Neutrophil (primary cell): ENCODE data around the gene SRRD.

Source experiments
- H3K27ac ChIP-seq: fragments of 200-600 bp; sonication (generic); 2 replicates; pipeline ENCODE4 v1.5.1; 2016; ENCODE audit warnings: mild to moderate bottlenecking, moderate library complexity
- H3K27me3 ChIP-seq: fragments of 200-600 bp; sonication (generic); 2 replicates; pipeline ENCODE4 v1.6.0; 2016; ENCODE audit warnings: mild to moderate bottlenecking
- H3K36me3 ChIP-seq: fragments of 200-600 bp; sonication (generic); 2 replicates; pipeline ENCODE4 v1.5.1; 2017
- H3K4me1 ChIP-seq, 2 experiments: fragments of 200-600 bp in 1 of 2; sonication (generic) in 1 of 2; 1 replicate in 1 of 2; 2 replicates in 1 of 2; pipeline versions ENCODE4 v1.5.1 to v1.6.1; 2013 to 2016; ENCODE audit warnings: low read depth in 1 of 2, low read length in 1 of 2, mild to moderate bottlenecking in 1 of 2, moderate library complexity in 1 of 2; ENCODE audit not compliant: control insufficient read depth in 1 of 2, insufficient read depth in 1 of 2
- H3K4me3 ChIP-seq, 2 experiments: fragments of 200-600 bp in 1 of 2; sonication (generic) in 1 of 2; 1 replicate in 1 of 2; 2 replicates in 1 of 2; pipeline ENCODE4 v1.5.1; 2013 to 2016; ENCODE audit warnings: low read depth in 1 of 2, low read length in 1 of 2, mild to moderate bottlenecking in 1 of 2, moderate library complexity in 1 of 2
- H3K9me3 ChIP-seq: fragments of 200-600 bp; sonication (generic); 2 replicates; pipeline ENCODE4 v1.5.1; 2016
- TF ChIP-seq, protein P1 (sequence below): fragments of 200-600 bp; sonication (generic); IDR thresholded peaks from 2 replicates; pipeline ENCODE4 v1.5.1; 2016; ENCODE audit warnings: antibody characterized with exemption

SRRD gene

DNA sequence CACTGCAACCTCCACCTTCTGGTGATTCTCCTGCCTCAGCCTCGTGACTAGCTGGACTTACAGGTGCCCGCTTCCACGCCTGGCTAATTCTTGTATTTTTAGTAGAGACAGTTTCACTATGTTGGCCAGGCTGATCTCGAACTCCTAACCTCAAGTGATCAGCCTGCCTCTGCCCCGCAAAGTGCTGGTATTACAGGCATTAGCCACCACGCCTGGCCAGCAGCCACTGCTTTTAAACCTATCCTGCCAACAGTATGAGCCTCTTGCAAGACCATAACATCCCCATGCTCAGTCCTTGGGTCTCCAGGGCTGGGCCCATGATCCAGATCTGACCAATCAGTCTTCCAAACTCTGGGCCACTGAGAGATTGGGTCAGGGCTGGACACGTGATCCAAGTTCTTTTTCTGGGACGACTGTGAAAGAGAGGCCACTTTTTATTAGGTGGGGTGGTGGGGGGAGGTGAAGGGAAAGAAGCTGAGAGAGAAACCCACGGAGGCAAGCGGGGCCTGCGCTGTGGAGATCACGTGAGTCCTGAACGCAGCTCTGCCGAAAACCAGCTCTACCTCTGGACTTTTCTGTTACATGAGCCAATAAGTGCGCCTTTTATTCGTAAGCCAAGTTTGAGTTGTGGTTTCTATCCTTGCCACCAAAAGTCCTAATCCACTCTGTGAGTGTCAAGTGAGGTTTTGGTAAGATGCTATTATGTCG, 36.7 kb upstream of the SRRD start:
- Histone ChIP-seq H3K4me1 (no peaks in the 10 kb centered on the region), H3K27ac (no peak overlapping the region), H3K9me3 (no peaks in the 10 kb centered on the region), H3K27me3 (no peaks in the 10 kb centered on the region), H3K36me3 (peaks cover 22% of the 10 kb centered on the region), H3K4me3 (no peak overlapping the region)
- TF ChIP-seq, protein P1, sequence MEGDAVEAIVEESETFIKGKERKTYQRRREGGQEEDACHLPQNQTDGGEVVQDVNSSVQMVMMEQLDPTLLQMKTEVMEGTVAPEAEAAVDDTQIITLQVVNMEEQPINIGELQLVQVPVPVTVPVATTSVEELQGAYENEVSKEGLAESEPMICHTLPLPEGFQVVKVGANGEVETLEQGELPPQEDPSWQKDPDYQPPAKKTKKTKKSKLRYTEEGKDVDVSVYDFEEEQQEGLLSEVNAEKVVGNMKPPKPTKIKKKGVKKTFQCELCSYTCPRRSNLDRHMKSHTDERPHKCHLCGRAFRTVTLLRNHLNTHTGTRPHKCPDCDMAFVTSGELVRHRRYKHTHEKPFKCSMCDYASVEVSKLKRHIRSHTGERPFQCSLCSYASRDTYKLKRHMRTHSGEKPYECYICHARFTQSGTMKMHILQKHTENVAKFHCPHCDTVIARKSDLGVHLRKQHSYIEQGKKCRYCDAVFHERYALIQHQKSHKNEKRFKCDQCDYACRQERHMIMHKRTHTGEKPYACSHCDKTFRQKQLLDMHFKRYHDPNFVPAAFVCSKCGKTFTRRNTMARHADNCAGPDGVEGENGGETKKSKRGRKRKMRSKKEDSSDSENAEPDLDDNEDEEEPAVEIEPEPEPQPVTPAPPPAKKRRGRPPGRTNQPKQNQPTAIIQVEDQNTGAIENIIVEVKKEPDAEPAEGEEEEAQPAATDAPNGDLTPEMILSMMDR, result no peak

GRCh38 chr22:26447584-26448329, 35.9 kb upstream of the SRRD start:
- H3K4me1 ChIP-seq, result no peaks in the 10 kb centered on the region
- no peak overlapping the region for H3K27ac ChIP-seq
- peaks cover 30% of the 10 kb centered on the region for H3K36me3 ChIP-seq
- H3K27me3 ChIP-seq, result no peaks in the 10 kb centered on the region
- H3K4me3 ChIP-seq, result no peak overlapping the region
- no peaks in the 10 kb centered on the region for H3K9me3 ChIP-seq
- TF ChIP-seq, protein P1, result no peak

DNA sequence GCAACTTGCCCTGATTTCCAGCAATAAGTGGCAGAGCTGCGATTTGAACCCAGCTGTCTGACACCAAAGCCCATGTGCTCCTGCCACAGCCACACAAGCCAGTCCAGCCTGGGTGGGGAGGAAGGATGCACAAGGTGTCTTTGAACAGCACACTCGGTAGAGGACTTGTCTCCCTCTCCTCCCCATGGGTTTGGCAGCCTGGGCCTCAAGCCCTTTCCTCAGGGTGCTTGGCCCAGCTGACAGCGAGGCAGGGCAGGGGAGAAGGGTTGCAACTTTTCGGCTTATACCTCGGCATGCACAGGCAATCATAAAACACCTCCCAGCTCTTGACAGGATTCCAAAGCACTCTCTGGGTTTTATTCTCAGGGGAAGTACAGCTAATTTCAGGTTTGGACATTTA, 35.3 kb upstream of the SRRD start:
- TF ChIP-seq, protein P1, result no peak
- Histone ChIP-seq H3K27me3 (no peaks in the 10 kb centered on the region), H3K4me3 (no peak overlapping the region), H3K4me1 (no peaks in the 10 kb centered on the region), H3K27ac (no peak overlapping the region), H3K36me3 (peaks cover 36% of the 10 kb centered on the region), H3K9me3 (no peaks in the 10 kb centered on the region)

- Histone ChIP-seq H3K27me3 (no peaks in the 10 kb centered on the region), H3K9me3 (no peaks in the 10 kb centered on the region), H3K27ac (no peak overlapping the region), H3K36me3 (peaks cover 42% of the 10 kb centered on the region), H3K4me3 (no peak overlapping the region), H3K4me1 (no peaks in the 10 kb centered on the region)
- TF ChIP-seq, protein P1, result no peak
Measured at GRCh38 chr22:26448941-26449340, 34.7 kb upstream of the SRRD start.

GRCh38 chr22:26450453-26451185, 33.1 kb upstream of the SRRD start:
- Histone ChIP-seq H3K27me3 (no peaks in the 10 kb centered on the region), H3K4me1 (no peaks in the 10 kb centered on the region), H3K27ac (no peak overlapping the region), H3K4me3 (no peak overlapping the region), H3K9me3 (no peaks in the 10 kb centered on the region), H3K36me3 (peaks cover 45% of the 10 kb centered on the region)
- TF ChIP-seq, protein P1, result no peak
